Measurements from ENCODE around the gene NUP210L.

The NUP210L gene

DNA sequence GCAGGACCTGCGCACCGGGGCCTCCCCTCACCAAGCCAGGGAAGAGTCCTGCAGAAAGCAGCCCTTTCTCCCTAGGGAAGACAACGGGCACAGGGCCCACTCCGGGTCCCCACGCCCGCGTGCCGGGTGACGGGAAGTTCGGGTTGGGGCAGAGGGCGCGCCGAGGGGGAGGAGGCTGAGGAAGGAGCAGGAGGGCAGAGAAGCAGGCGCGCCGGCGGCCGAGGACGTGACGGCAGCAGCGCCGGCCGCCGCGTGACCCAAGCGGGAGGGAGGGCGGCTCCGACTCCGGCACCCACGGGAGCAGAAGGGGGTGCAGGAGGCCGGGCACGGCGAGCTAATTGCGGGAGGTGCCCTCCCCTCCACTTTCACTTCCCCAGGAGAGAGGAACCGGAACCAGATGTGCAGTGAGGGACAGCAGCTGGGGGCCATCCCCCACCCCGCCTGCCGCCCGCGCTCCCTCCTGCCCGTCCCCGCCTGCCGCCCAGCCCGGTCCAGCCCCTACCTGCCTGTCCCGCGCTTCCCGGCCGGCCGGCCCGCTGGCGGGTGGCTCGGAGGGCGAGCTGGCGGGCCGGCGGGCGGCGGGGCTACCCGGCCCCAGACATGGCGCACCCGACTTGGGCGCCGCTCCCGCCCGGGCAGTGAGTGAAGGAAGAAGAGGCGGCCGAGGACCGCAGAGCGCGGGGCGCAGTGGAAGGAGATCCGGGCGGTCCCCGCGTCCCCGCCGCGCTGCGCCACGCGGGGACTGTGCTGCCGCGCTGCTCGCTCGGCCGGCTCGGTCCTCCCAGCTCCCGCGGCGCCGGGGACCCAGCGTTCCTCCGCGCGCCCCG is 208.9 kb downstream of the NUP210L start (continued):
- TF ChIP-seq SP2 (tag by site-specific recombination; IDR thresholded peaks at IDR 0.05) (peak; percentile 82), YY1 (tag by site-specific recombination; IDR thresholded peaks at IDR 0.05) (peak; percentile 13; the same call in 1 of the 2 replicates), ZNF423 (tag by site-specific recombination; IDR thresholded peaks at IDR 0.05) (peak; percentile 98), GLIS1 (tag by site-specific recombination; IDR thresholded peaks at IDR 0.05) (peak; percentile 98), KLF1 (tag by site-specific recombination; IDR thresholded peaks at IDR 0.05) (peak; percentile 59), ZBTB7A (tag by site-specific recombination; IDR thresholded peaks at IDR 0.05; ENCODE audit: low read depth) (0 out of 2 replicates have a peak, but pooled peaks have one; percentile 65), ZNF114 (tag by site-specific recombination; IDR thresholded peaks at IDR 0.05) (no peak), ZNF223 (tag by site-specific recombination; IDR thresholded peaks at IDR 0.05) (no peak), ZNF777 (tag by site-specific recombination; IDR thresholded peaks at IDR 0.05; ENCODE audit: borderline replicate concordance) (no peak; the same call in 1 of the 2 replicates), ZBTB8A (tag by site-specific recombination; IDR thresholded peaks at IDR 0.05) (peak; percentile 89), KLF16 (tag by site-specific recombination; IDR thresholded peaks at IDR 0.05) (peak; percentile 75), ZNF175 (tag by site-specific recombination; IDR thresholded peaks at IDR 0.05) (no peak), ZNF2 (tag by site-specific recombination; IDR thresholded peaks at IDR 0.05) (peak; percentile 40; the same call in 1 of the 2 replicates), ZNF521 (tag by site-specific recombination; IDR thresholded peaks at IDR 0.05) (no peak), ELK4 (IDR thresholded peaks at IDR 0.05; ENCODE audit: borderline replicate concordance, low read depth, low read length) (no peak), BCL11B (tag by site-specific recombination; IDR thresholded peaks at IDR 0.05; ENCODE audit: low read depth) (no peak), ZIC2 (tag by site-specific recombination; IDR thresholded peaks at IDR 0.05) (no peak; the same call in 1 of the 2 replicates), ZXDB (tag by site-specific recombination; IDR thresholded peaks at IDR 0.05) (peak; percentile 38; the same call in 1 of the 2 replicates), ZNF394 (tag by site-specific recombination; IDR thresholded peaks at IDR 0.05; ENCODE audit: borderline replicate concordance) (peak; percentile 43; the same call in 1 of the 2 replicates), ZNF629 (tag by site-specific recombination; IDR thresholded peaks at IDR 0.05) (peak; percentile 62; the same call in 1 of the 2 replicates), SP3 (tag by site-specific recombination; IDR thresholded peaks at IDR 0.05) (peak; percentile 76), ZNF596 (tag by site-specific recombination; IDR thresholded peaks at IDR 0.05) (no peak), KLF17 (tag by site-specific recombination; IDR thresholded peaks at IDR 0.05) (peak; percentile 93), PRDM1 (tag by site-specific recombination; IDR thresholded peaks at IDR 0.05) (peak; percentile 77)
- TF ChIP-seq, protein P1, sequence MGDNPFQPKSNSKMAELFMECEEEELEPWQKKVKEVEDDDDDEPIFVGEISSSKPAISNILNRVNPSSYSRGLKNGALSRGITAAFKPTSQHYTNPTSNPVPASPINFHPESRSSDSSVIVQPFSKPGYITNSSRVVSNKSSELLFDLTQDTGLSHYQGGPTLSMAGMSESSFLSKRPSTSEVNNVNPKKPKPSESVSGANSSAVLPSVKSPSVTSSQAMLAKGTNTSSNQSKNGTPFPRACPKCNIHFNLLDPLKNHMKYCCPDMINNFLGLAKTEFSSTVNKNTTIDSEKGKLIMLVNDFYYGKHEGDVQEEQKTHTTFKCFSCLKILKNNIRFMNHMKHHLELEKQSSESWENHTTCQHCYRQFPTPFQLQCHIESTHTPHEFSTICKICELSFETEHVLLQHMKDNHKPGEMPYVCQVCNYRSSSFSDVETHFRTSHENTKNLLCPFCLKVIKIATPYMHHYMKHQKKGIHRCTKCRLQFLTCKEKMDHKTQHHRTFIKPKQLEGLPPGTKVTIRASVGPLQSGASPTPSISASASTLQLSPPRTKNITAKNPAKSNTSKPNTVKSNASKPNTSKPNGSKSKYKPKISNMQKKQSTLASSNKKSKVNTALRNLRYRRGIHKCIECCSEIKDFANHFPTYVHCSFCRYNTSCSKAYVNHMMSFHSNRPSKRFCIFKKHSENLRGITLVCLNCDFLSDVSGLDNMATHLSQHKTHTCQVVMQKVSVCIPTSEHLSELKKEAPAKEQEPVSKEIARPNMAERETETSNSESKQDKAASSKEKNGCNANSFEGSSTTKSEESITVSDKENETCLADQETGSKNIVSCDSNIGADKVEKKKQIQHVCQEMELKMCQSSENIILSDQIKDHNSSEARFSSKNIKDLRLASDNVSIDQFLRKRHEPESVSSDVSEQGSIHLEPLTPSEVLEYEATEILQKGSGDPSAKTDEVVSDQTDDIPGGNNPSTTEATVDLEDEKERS (tag by site-specific recombination; IDR thresholded peaks at IDR 0.05): no peak
- TF ChIP-seq, protein P2, sequence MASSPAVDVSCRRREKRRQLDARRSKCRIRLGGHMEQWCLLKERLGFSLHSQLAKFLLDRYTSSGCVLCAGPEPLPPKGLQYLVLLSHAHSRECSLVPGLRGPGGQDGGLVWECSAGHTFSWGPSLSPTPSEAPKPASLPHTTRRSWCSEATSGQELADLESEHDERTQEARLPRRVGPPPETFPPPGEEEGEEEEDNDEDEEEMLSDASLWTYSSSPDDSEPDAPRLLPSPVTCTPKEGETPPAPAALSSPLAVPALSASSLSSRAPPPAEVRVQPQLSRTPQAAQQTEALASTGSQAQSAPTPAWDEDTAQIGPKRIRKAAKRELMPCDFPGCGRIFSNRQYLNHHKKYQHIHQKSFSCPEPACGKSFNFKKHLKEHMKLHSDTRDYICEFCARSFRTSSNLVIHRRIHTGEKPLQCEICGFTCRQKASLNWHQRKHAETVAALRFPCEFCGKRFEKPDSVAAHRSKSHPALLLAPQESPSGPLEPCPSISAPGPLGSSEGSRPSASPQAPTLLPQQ (tag by site-specific recombination; IDR thresholded peaks at IDR 0.05): peak; percentile 66; the same call in 1 of the 2 replicates
- TF ChIP-seq, protein P3, sequence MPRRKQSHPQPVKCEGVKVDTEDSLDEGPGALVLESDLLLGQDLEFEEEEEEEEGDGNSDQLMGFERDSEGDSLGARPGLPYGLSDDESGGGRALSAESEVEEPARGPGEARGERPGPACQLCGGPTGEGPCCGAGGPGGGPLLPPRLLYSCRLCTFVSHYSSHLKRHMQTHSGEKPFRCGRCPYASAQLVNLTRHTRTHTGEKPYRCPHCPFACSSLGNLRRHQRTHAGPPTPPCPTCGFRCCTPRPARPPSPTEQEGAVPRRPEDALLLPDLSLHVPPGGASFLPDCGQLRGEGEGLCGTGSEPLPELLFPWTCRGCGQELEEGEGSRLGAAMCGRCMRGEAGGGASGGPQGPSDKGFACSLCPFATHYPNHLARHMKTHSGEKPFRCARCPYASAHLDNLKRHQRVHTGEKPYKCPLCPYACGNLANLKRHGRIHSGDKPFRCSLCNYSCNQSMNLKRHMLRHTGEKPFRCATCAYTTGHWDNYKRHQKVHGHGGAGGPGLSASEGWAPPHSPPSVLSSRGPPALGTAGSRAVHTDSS (tag by site-specific recombination; IDR thresholded peaks at IDR 0.05): peak; percentile 68
- TF ChIP-seq, protein P4, sequence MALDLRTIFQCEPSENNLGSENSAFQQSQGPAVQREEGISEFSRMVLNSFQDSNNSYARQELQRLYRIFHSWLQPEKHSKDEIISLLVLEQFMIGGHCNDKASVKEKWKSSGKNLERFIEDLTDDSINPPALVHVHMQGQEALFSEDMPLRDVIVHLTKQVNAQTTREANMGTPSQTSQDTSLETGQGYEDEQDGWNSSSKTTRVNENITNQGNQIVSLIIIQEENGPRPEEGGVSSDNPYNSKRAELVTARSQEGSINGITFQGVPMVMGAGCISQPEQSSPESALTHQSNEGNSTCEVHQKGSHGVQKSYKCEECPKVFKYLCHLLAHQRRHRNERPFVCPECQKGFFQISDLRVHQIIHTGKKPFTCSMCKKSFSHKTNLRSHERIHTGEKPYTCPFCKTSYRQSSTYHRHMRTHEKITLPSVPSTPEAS (tag by site-specific recombination; IDR thresholded peaks at IDR 0.05): peak; percentile 79; the same call in 1 of the 2 replicates
